Cardiac atrium fibroblast (primary cell): ENCODE data around the gene SCN10A. TPM values are rescaled to one million over a fixed set of nuclear protein-coding genes. Genes with fewer than 3 reads are reported as not detected.

Experiments
- total RNA-seq: library from RNA; depleted of rRNA; stranded (reverse); fragments of >200 nt; gene quantifications from 2 replicates; pipeline ENCODE4 v1.2.3, GENCODE V29; 2015

Gene SCN10A
- under 0.01 TPM in 1 of 2 replicates, not detected in the other for total RNA-seq

GRCh38 chr3:38816026-38816425 is at the start of gene SCN10A:
Gene SCN10A (minus strand): TSS chr3:38816217. CDS start chr3:38794010, 22,207 bp downstream.

GRCh38 chr3:38649500-38650247 is 166.3 kb downstream of the SCN10A start, which contains the start of gene SCN5A:
Gene SCN5A (minus strand): TSS chr3:38649687. CDS start chr3:38633307, 16,380 bp downstream.

Other genes with a start within 250 kb of the SCN10A start
- 0.16 and 0.18 TPM in 2 replicates for gene SCN5A, start 166.5 kb downstream of the SCN10A start, total RNA-seq
- gene SCN11A, start 235.7 kb upstream of the SCN10A start, total RNA-seq, result under 0.01 TPM in 1 of 2 replicates, not detected in the other
- gene WDR48, start 235.8 kb upstream of the SCN10A start, total RNA-seq, result 13.7 and 14.7 TPM in 2 replicates